Eye (tissue), 1 donor: ENCODE results near the gene CDKN2B.
A peak's percentile ranks its signal among the peaks of the same experiment; 100 is the strongest.
"Not testable (repeated sequence)": the region's sequence is repeated elsewhere in the genome, so short reads cannot be mapped to it uniquely, and the experiment has no call there.

ENCODE experiments used
- DNase-seq: peaks from one replicate; pipeline ENCODE4 v3.0.0-alpha.2; 2015

The CDKN2B gene

DNA sequence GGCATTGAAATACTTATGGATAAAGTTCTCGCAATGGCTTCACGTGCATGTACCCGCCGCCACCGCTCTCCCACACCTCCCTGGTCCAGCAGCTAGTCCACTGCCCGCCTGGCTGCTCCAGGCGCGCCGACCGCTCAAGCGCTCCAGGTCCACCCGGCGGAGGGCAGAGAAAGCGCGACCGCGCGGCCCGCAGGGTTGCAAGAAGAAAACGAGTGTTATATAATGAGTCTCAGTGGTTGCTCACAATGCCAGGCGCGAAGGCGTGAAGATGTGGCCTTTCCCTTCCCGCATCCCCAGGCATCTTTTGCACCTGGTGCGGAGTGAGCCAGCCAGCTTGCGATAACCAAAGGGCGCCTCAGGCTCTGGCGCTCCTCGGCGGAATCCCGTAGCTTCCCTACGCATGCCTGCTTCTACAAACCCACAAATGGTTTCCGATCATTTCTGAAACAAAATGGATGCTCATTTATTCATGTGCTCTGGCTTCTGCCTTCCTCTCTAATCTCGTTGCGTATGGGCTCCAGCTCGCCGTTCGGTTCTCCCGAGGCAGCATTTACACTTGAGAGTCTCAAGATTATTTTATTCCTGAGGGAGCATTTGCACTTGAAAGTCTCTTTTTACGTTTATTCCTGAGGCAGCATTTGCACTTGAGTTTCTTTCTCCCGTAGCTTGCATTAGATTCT lies 40.6 kb downstream of the CDKN2B start:
- peak; percentile 77 for DNase-seq

- DNase-seq, result no peak
Observed at GRCh38 chr9:21967702-21968101, 41.4 kb downstream of the CDKN2B start.

DNA sequence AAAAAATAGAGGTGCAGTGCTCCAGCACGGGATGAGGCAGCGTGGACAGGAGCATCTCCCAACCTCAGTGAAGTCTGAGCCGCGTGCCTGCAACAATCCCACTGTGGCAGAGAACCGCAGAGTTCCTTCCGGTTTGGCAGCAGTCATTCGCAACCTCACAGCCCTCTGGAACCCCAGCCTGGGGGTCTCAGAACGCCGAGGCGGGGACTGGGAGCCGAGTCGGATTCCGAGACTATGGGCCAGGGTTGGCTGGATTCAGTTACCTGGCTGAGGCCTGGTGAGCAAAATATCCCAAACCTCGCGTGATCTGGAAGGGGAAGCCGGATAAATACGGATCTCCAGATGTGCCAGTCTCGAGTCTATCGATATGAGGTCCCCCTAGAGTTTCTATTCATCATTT lies 41.9 kb downstream of the CDKN2B start:
- DNase-seq, result no peak

DNA sequence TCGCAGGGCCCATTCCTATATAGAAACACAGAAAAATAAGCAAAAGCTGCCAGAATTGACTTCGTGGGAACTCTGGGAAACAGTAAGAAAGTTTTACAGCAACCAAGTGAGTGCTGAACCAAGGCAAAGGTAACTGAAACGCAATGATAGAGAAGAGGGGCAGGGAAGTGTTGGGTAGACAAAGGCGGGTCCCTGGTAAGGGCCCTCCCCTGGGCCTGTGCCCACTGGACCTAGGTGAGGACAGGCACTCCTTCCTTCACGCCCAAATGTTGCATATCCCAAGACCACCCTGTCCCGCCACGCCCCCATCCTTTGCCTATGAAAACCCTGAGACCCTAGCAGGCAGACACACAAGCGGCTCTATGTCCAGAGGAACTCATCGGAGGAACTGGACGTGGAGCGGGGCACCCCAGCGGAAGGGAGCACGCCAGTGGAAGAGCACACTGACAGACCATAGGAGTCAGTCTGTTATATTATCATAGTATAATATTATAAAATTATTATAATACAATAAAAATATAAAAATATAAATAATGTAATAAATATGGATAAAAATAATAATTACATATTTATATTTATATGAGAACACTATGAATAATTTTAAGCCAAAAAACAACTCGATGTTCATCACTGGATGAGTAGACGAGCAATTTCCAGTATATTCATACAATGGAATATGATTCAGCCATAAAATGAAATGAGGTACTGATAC lies 42.8 kb downstream of the CDKN2B start:
- DNase-seq, result peak; percentile 29

DNA sequence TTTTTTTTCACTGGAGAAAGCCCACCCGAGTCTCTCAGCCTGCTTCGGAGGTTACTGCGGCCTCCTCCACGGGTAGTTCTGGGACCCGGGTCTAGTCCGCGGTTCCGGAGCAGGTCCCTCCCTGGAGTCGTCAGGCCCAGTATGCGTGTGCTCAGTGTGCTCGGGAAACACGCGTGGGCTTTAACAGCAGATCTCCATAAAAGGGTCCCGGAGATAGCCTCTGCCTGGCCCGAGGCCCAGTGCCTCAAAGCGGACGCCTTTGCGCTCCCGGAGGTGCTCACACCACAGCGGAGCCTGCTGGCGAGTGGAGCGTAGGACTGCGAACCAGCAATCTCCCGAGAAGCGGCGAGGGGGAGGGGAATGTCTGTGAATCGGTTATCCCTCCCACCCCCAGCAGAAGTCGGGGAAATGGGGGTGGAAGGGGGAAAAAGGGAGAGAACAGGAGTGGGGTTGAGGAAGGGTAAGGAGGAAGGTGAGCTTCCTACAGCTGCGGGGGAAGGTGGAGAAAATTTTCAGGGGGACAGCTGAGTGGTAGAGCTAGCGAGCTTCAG lies 43.6 kb downstream of the CDKN2B start:
- peak; percentile 81 for DNase-seq

- DNase-seq, result no peak
Observed at GRCh38 chr9:21964925-21965385, 44.1 kb downstream of the CDKN2B start.

DNA sequence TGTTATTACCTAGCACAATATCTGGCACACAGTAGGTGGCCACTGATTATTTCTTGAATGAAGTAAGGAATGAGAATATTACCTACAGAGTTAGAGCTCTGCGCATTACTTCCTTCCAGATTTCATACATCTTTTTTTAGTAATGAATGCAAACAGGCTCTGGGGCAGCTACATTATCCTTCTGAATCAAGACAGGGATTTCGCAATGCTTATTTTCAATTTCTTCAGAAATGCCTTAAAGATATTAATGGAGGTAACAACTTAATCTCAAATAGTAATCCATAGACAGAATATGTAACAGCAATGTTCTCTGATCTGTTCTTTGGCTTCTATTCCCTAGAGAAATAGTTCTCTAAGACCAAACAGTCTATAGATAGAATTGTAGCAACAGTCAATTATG lies 47.5 kb downstream of the CDKN2B start:
- no peak for DNase-seq

DNA sequence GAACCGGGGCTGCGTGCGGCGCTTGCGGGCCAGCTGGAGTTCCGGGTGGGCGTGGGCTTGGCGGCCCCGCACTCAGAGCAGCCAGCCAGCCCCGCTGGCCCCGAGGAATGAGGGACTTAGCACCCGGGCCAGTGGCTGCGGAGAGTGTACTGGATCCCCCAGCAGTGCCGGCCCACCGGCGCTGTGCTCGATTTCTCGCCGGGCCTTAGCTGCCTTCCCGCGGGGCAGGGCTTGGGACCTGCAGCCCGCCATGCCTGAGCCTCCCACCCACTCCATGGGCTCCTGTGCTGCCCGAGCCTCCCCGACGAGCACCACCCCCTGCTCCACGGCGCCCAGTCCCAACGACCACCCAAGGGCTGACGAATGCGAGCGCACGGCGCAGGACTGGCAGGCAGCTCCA lies 49.8 kb downstream of the CDKN2B start:
- DNase-seq, result not testable (repeated sequence)

GRCh38 chr9:21958833-21959232 lies 50.3 kb downstream of the CDKN2B start:
- DNase-seq, result no peak
